Stimulated activated CD4-positive, alpha-beta T cell treated with anti-CD3 and anti-CD28 coated beads, Interleukin-12 subunit alpha, Interleukin-12 subunit beta, amount 100 ng/mL, for 24 hours (primary cell): ENCODE measurements around the gene CRYM.
"Not testable (repeated sequence)": the region's sequence is repeated elsewhere in the genome, so short reads cannot be mapped to it uniquely, and the experiment has no call there.

Experiments used
- DNase-seq, 2 experiments: peaks; one replicate each; pipeline ENCODE4 v3.0.0-alpha.2; 2020; ENCODE audit warnings: low read depth in 2 of 2

Gene CRYM

GRCh38 chr16:21248179-21248578, 29.9 kb downstream of the CRYM start:
- DNase-seq: not testable (repeated sequence)

DNA sequence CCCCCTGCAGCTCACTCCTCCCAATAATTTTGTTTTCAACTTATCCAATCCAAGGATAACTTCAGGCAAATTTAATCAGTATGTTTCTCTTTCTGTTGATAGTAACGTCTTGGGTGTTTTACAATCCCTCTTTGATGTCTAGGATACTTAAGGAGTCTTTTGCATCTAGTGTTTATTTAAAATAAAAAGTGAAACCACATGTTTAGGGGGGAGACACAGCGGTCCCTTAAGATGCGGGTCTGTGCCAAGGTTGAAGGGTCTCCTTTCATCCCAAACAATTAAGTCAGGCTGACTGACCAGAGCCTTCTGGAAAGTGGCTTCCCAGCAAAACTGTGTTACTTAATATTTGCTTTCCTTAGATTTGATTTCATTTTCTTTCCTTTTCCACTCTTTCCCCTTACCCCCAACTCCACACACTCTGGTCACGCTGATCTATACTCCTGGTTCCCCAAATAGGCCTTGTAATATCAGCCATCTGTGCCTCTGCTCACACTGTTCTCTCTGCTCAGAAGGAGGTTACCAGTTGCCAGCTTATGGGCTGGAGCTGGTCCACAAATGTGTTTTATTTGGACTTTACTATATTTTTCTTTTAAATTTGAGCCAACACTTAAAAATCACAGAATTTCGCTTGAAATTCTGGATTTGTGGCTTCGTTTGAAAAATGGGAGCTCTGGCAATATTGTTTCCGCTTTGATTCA, 33.4 kb downstream of the CRYM start:
- DNase-seq: no peak

DNA sequence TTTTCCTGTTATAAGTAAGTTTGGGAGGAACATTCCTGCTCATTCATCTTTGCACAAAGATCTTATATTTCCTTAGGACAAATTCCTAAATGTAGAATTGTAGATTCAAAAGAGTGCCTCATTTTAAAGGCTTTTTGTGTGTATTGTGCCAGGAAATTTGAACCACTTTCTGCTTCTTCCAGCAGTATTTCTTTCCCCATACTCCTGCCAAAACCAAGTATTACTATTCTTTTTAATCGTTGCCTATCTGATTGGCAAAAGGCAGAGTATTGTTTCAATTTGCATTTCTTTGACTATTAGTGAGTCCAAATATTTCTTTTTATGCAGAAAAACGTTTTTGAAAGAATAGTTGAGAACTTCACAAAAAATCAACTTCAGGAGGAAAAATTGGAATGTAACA, 35.3 kb downstream of the CRYM start:
- DNase-seq: no peak

DNA sequence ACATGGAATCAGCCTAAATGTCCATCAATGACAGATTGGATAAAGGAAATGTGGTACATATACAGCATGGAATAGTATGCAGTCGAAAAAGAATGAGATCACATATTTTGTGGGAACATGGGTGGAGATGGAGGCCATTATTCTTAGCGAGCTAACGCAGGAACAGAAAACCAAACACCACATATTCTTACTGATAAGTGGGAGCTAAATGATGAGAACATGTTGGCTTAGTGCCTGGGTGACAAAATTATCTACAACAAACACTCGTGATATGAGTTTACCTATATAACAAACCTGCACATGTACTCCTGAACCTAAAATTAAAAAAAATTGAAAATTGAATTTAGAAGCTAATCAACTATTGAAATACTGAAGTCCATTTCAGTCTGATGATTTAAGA, 38.4 kb downstream of the CRYM start:
- DNase-seq: no peak

GRCh38 chr16:21236831-21237230, 41.3 kb downstream of the CRYM start:
- DNase-seq: no peak

- no peak for DNase-seq
These were observed 42.9 kb downstream of the CRYM start for GRCh38 chr16:21235199-21235585.

- DNase-seq: no peak
These were observed 44.5 kb downstream of the CRYM start, which contains the start of gene ANKS4B for GRCh38 chr16:21233521-21234150. Gene ANKS4B (plus strand): TSS chr16:21233699. CDS start chr16:21233738, 39 bp downstream.

DNA sequence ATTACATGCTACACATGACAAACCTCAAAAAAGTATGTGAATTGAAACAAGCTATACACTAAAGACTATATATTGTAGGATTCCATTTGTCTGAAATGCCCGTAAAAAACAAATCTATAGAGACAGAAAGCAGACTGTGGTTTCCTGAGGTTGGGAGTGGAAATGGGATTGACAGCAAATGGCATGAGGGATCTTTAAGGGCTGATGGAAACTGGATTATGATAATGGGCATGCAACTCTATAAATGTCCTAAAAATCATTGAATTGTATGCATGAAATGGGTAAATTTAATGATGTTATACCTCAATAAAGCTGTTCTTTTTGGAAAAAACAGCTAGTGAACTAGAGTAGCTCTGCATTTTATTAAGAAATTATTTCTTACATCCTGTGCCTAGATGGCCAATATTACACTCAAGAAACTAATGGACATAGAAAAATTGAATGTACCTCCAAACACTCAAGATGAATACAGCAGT, 45.0 kb downstream of the CRYM start:
- DNase-seq: no peak

GRCh38 chr16:21228361-21228872, 49.7 kb downstream of the CRYM start:
- no peak for DNase-seq

- no peak for DNase-seq
These were observed 50.2 kb downstream of the CRYM start for GRCh38 chr16:21227866-21228265.

GRCh38 chr16:21226749-21227148, 51.3 kb downstream of the CRYM start:
- DNase-seq: no peak

GRCh38 chr16:21224800-21225199, 53.3 kb downstream of the CRYM start:
- DNase-seq: no peak

- DNase-seq: no peak
These were observed 54.3 kb downstream of the CRYM start for GRCh38 chr16:21223787-21224186.

- no peak for DNase-seq
These were observed 55.4 kb downstream of the CRYM start for GRCh38 chr16:21222495-21223337.

- DNase-seq: no peak
These were observed 58.5 kb downstream of the CRYM start for GRCh38 chr16:21219551-21219950.

- no peak for DNase-seq
These were observed 59.9 kb downstream of the CRYM start for GRCh38 chr16:21218153-21218552.

DNA sequence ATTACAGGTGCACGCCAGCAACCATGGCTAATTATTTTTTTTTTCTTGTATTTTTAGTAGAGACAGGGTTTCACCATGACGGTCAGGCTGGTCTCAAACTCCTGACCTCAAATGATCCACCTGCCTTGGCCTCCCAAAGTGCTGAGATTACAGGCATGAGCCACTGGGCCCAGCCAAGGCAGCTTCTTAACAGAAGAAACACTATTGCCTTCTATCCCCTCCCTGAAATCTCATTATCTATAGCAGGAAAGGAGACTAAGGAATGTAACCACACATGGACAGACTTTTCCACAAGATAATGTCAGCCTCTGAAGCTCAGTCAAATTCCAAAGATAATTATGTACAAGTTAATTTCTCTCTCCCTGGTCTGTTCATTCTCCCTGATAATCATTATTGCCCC, 61.0 kb downstream of the CRYM start:
- DNase-seq: no peak

DNA sequence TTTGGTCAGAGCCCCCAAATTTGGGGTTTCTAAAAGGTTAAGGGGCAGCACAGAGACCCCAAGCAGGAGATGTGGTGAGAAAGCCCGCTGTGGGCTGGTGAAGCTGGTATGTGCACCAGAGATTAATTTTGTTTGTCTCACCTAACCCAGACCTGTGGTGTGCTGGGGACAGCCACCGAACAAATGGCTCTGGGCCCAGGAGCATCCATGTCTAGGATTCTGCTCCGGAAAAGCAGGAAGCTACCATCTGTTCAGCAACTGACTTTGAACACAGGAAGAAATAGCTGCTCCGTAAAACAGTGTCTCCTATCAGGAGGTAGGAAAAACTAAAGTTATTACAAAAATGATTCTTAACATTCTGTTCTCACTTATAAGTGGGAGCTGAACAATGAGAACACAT, 64.0 kb downstream of the CRYM start:
- DNase-seq: no peak

GRCh38 chr16:21211486-21211885, 66.6 kb downstream of the CRYM start, which contains the start of gene ZP2:
Gene ZP2 (minus strand): TSS chr16:21211574. CDS start chr16:21211547, 27 bp downstream.
- no peak for DNase-seq
